ENCODE results near the gene ALDH18A1.
A peak's percentile ranks its signal among the peaks of the same experiment; 100 is the strongest.

ALDH18A1 gene

GRCh38 chr10:95561177-95561863 lies 95.2 kb downstream of the ALDH18A1 start, which contains the start of gene SORBS1:
Gene SORBS1 (minus strand): TSS chr10:95561371. CDS start chr10:95441135, 120,236 bp downstream.
- H3K27ac ChIP-seq = no peak within 1 kb of the TSS
- TF ChIP-seq EZH2 (IDR thresholded peaks at IDR 0.05) = no peak
- no peak for TF ChIP-seq POLR2AphosphoS5 (IDR thresholded peaks at IDR 0.05; ENCODE audit: borderline replicate concordance, low read depth, low read length)
- TF ChIP-seq FOXP2 (optimal IDR thresholded peaks at IDR 0.05; ENCODE audit: control extremely low read depth, extremely low read length, insufficient read depth) = no peak
- no peaks in the 10 kb centered on the region for H3K9me3 ChIP-seq (ENCODE audit: low read depth, low read length)
- peak within 1 kb of the TSS; percentile 66 for H3K4me3 ChIP-seq
- no peak within 1 kb of the TSS for H3K9ac ChIP-seq (ENCODE audit: insufficient read length)
- no peaks in the 10 kb centered on the region for H3K36me3 ChIP-seq (ENCODE audit: insufficient read depth, low read length)
- DNase-seq (ENCODE audit: low read depth, low spot score) = no peak

GRCh38 chr10:95560278-95561176 lies 96.0 kb downstream of the ALDH18A1 start:
- H3K9ac ChIP-seq (ENCODE audit: insufficient read length) = no peak overlapping the region
- H3K27ac ChIP-seq = no peak overlapping the region
- H3K4me3 ChIP-seq = peak overlapping the region; percentile 63
- TF ChIP-seq POLR2AphosphoS5 (IDR thresholded peaks at IDR 0.05; ENCODE audit: borderline replicate concordance, low read depth, low read length) (no peak), EZH2 (IDR thresholded peaks at IDR 0.05) (no peak), FOXP2 (optimal IDR thresholded peaks at IDR 0.05; ENCODE audit: control extremely low read depth, extremely low read length, insufficient read depth) (no peak)
- H3K9me3 ChIP-seq (ENCODE audit: low read depth, low read length) = no peaks in the 10 kb centered on the region
- H3K36me3 ChIP-seq (ENCODE audit: insufficient read depth, low read length) = no peaks in the 10 kb centered on the region
- no peak for DNase-seq (ENCODE audit: low read depth, low spot score)

- no peak for TF ChIP-seq EZH2 (IDR thresholded peaks at IDR 0.05)
- TF ChIP-seq FOXP2 (optimal IDR thresholded peaks at IDR 0.05; ENCODE audit: control extremely low read depth, extremely low read length, insufficient read depth) = no peak
- no peak for TF ChIP-seq POLR2AphosphoS5 (IDR thresholded peaks at IDR 0.05; ENCODE audit: borderline replicate concordance, low read depth, low read length)
- H3K27ac ChIP-seq = no peak overlapping the region
- DNase-seq (ENCODE audit: low read depth, low spot score) = no peak
- H3K9ac ChIP-seq (ENCODE audit: insufficient read length) = no peak overlapping the region
- no peaks in the 10 kb centered on the region for H3K36me3 ChIP-seq (ENCODE audit: insufficient read depth, low read length)
- H3K4me3 ChIP-seq = no peak overlapping the region; the same call in 1 of the 2 replicates
- H3K9me3 ChIP-seq (ENCODE audit: low read depth, low read length) = no peaks in the 10 kb centered on the region
Observed at GRCh38 chr10:95559896-95560277, 96.6 kb downstream of the ALDH18A1 start.

DNA sequence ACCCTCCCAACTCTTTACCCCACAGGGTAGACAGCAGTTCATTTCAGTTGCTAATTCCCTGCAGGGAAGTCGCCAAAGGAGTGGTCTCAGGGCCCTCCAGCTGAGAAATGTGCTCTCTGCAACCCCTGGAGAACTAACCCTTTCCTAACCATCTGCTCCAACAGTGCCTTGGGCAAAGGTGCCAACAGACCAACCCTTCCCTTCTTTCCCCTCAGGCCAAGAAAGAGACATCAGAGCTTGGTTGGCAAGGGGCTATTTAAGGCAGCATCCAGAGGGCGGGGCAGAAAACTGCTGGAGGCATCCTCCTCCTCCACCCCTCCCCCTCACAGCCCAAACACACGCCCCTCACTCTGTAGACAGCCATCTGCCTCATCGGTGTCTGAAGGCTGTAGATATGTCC lies 97.0 kb downstream of the ALDH18A1 start:
- H3K27ac ChIP-seq = no peak overlapping the region
- H3K4me3 ChIP-seq = no peak overlapping the region
- no peak for DNase-seq (ENCODE audit: low read depth, low spot score)
- no peaks in the 10 kb centered on the region for H3K36me3 ChIP-seq (ENCODE audit: insufficient read depth, low read length)
- no peak for TF ChIP-seq POLR2AphosphoS5 (IDR thresholded peaks at IDR 0.05; ENCODE audit: borderline replicate concordance, low read depth, low read length)
- TF ChIP-seq EZH2 (IDR thresholded peaks at IDR 0.05) = no peak
- TF ChIP-seq FOXP2 (optimal IDR thresholded peaks at IDR 0.05; ENCODE audit: control extremely low read depth, extremely low read length, insufficient read depth) = no peak
- no peaks in the 10 kb centered on the region for H3K9me3 ChIP-seq (ENCODE audit: low read depth, low read length)
- no peak overlapping the region for H3K9ac ChIP-seq (ENCODE audit: insufficient read length)

- Histone ChIP-seq H3K36me3 (ENCODE audit: insufficient read depth, low read length) (no peaks in the 10 kb centered on the region), H3K4me3 (no peak overlapping the region), H3K9me3 (ENCODE audit: low read depth, low read length) (no peaks in the 10 kb centered on the region), H3K9ac (ENCODE audit: insufficient read length) (no peak overlapping the region), H3K27ac (no peak overlapping the region)
- DNase-seq (ENCODE audit: low read depth, low spot score) = no peak
- TF ChIP-seq FOXP2 (optimal IDR thresholded peaks at IDR 0.05; ENCODE audit: control extremely low read depth, extremely low read length, insufficient read depth) (no peak), EZH2 (IDR thresholded peaks at IDR 0.05) (no peak), POLR2AphosphoS5 (IDR thresholded peaks at IDR 0.05; ENCODE audit: borderline replicate concordance, low read depth, low read length) (no peak)
Observed at GRCh38 chr10:95558593-95559320, 97.8 kb downstream of the ALDH18A1 start.

- DNase-seq (ENCODE audit: low read depth, low spot score) = no peak
- no peaks in the 10 kb centered on the region for H3K36me3 ChIP-seq (ENCODE audit: insufficient read depth, low read length)
- H3K27ac ChIP-seq = no peak overlapping the region
- TF ChIP-seq EZH2 (IDR thresholded peaks at IDR 0.05) (no peak), FOXP2 (optimal IDR thresholded peaks at IDR 0.05; ENCODE audit: control extremely low read depth, extremely low read length, insufficient read depth) (no peak), POLR2AphosphoS5 (IDR thresholded peaks at IDR 0.05; ENCODE audit: borderline replicate concordance, low read depth, low read length) (no peak)
- no peaks in the 10 kb centered on the region for H3K9me3 ChIP-seq (ENCODE audit: low read depth, low read length)
- H3K4me3 ChIP-seq = no peak overlapping the region
- no peak overlapping the region for H3K9ac ChIP-seq (ENCODE audit: insufficient read length)
Observed at GRCh38 chr10:95556994-95557767, 99.3 kb downstream of the ALDH18A1 start.

Measured in SK-N-MC (cell line).